K562 (cell line): ENCODE data around the gene NPR2. TPM values are rescaled to one million over a fixed set of nuclear protein-coding genes. Genes with fewer than 3 reads are reported as not detected.

Experiments used
- BRD9 ChIP-seq: fragments of 450-650 bp; IDR thresholded peaks from 2 replicates; pipeline ENCODE4 v1.6.1; 2018; ENCODE audit warnings: low read depth; ENCODE audit not compliant: partially characterized antibody
- ELF1 ChIP-seq: fragments of 200-800 bp; sonication (Bioruptor generic); IDR thresholded peaks from 2 replicates; pipeline ENCODE4 v1.6.1; 2016; ENCODE audit warnings: missing genetic modification characterization, missing compliant biosample characterization
- ERF ChIP-seq: fragments of 450-650 bp; formaldehyde crosslinking; IDR thresholded peaks from 2 replicates; pipeline ENCODE4 v1.4.0; 2020; ENCODE audit warnings: mild to moderate bottlenecking, mixed read lengths
- GATAD2B ChIP-seq: fragments of 450-650 bp; IDR thresholded peaks from 2 replicates; pipeline ENCODE4 v1.6.1; 2017; ENCODE audit warnings: mild to moderate bottlenecking, borderline replicate concordance
- JUND ChIP-seq, 2 experiments: IDR thresholded peaks; 2 replicates in 1 of 2; 3 replicates in 1 of 2; pipeline ENCODE4 v1.6.1; 2011; ENCODE audit warnings: borderline replicate concordance in 2 of 2, low read depth in 2 of 2, low read length in 2 of 2, improper control_type of control experiment in 1 of 2, missing biosample characterization in 1 of 2, missing genetic modification characterization in 1 of 2, missing genetic modification reagents in 1 of 2
- MYBL2 ChIP-seq, 2 experiments: fragments of 450-650 bp in 1 of 2; sonication (generic) in 1 of 2; formaldehyde crosslinking in 1 of 2; IDR thresholded peaks; 2 replicates each; pipeline versions ENCODE4 v1.6.1 to v1.8.1; 2017 to 2022; ENCODE audit warnings: borderline replicate concordance in 1 of 2, inconsistent platforms in 1 of 2, low read depth in 1 of 2, mild to moderate bottlenecking in 1 of 2, missing genetic modification reagents in 1 of 2, moderate library complexity in 1 of 2
- NCOA2 ChIP-seq, 2 experiments: fragments of 450-650 bp; IDR thresholded peaks; 2 replicates each; pipeline ENCODE4 v1.6.1; 2018; ENCODE audit warnings: mild to moderate bottlenecking in 2 of 2, moderate library complexity in 1 of 2; ENCODE audit not compliant: partially characterized antibody in 2 of 2
- NR2F6 ChIP-seq: fragments of 450-650 bp; formaldehyde crosslinking; IDR thresholded peaks from 2 replicates; pipeline ENCODE4 v1.4.0; 2020; ENCODE audit warnings: mild to moderate bottlenecking
- PTBP1 ChIP-seq: fragments of 200-400 bp; formaldehyde crosslinking; IDR thresholded peaks from 2 replicates; pipeline ENCODE4 v1.6.1; 2017; ENCODE audit warnings: low read depth, low read length
- SMAD4 ChIP-seq: fragments of 250-450 bp; sonication (Bioruptor Pico); conservative IDR thresholded peaks from 2 replicates; pipeline ENCODE4 v1.8.0; 2021; ENCODE audit warnings: inconsistent platforms, mild to moderate bottlenecking, moderate library complexity
- SRSF9 ChIP-seq: fragments of 200-400 bp; formaldehyde crosslinking; IDR thresholded peaks from 2 replicates; pipeline ENCODE4 v1.6.1; 2017; ENCODE audit warnings: low read depth, low read length, borderline replicate concordance
- TOE1 ChIP-seq, 2 experiments: fragments of 450-650 bp in 1 of 2; sonication (generic) in 1 of 2; formaldehyde crosslinking in 1 of 2; IDR thresholded peaks; 2 replicates each; pipeline versions ENCODE4 v1.7.1 to v1.8.0; 2016 to 2022; ENCODE audit warnings: borderline replicate concordance in 2 of 2, mild to moderate bottlenecking in 2 of 2, antibody characterized with exemption in 1 of 2, inconsistent platforms in 1 of 2, low read depth in 1 of 2, missing genetic modification reagents in 1 of 2, moderate library complexity in 1 of 2
- ZNF146 ChIP-seq: IDR thresholded peaks from one replicate; pipeline ENCODE4 v1.6.1; 2018; ENCODE audit warnings: missing compliant biosample characterization; ENCODE audit not compliant: unreplicated experiment
- ZNF263 ChIP-seq: sonication (generic); formaldehyde crosslinking; IDR thresholded peaks from 2 replicates; pipeline ENCODE4 v1.8.0; 2022; ENCODE audit warnings: mild to moderate bottlenecking, missing genetic modification reagents, borderline replicate concordance
- ZNF444 ChIP-seq: fragments of 250-450 bp; sonication (Bioruptor Pico); IDR thresholded peaks from 2 replicates; pipeline ENCODE4 v1.4.0; 2020; ENCODE audit warnings: mild to moderate bottlenecking, moderate library complexity
- ZNF586 ChIP-seq: fragments of 450-650 bp; formaldehyde crosslinking; conservative IDR thresholded peaks from 2 replicates; pipeline ENCODE4 v1.4.0; 2020; ENCODE audit warnings: mild to moderate bottlenecking, moderate library complexity
- ZNF785 ChIP-seq: fragments of 250-450 bp; sonication (Bioruptor Pico); IDR thresholded peaks from 2 replicates; pipeline ENCODE4 v1.4.0; 2020; ENCODE audit warnings: mild to moderate bottlenecking
- polyA plus RNA-seq, 8 experiments: library from polyadenylated mRNA; depleted of rRNA in 4 of 8; stranded (reverse) in 5 of 8; unstranded in 3 of 8; fragments of >200 nt; fragmentation: Nextera tagmentation in 2 of 8; fragmentation: Illumina TruSeq in 1 of 8; extraction: Ambion mirVana in 2 of 8; extraction: Trizol in 1 of 8; gene quantifications; 2 replicates each; pipeline versions ENCODE4 v1.2.1 to v1.2.3, GENCODE V29; 2011 to 2014; ENCODE audit warnings: inconsistent platforms in 1 of 8, missing spikeins in 1 of 8
- total RNA-seq, 7 experiments: library from RNA; depleted of rRNA in 6 of 7; stranded (reverse); fragments of >200 nt in 6 of 7; fragmentation: Illumina TruSeq in 2 of 7; extraction: Trizol in 2 of 7; gene quantifications; 2 replicates each; pipeline versions ENCODE4 v1.2.1 to v1.2.3, GENCODE V29; 2011 to 2021; ENCODE audit warnings: low replicate concordance in 1 of 7
- TF ChIP-seq, protein P1 (sequence below): sonication (generic); formaldehyde crosslinking; IDR thresholded peaks from 2 replicates; pipeline ENCODE4 v1.8.0; 2022; ENCODE audit warnings: mild to moderate bottlenecking, missing genetic modification reagents
- TF ChIP-seq, protein P2 (sequence below), 2 experiments: fragments of 450-650 bp in 1 of 2; sonication (generic) in 1 of 2; formaldehyde crosslinking; conservative IDR thresholded peaks; 2 replicates each; pipeline versions ENCODE4 v1.4.0 to v1.8.1; 2020 to 2022; ENCODE audit warnings: mild to moderate bottlenecking in 1 of 2, missing genetic modification reagents in 1 of 2
- TF ChIP-seq, protein P3 (sequence below): fragments of 250-450 bp; sonication (Bioruptor Pico); IDR thresholded peaks from 2 replicates; pipeline ENCODE4 v1.8.0; 2022; ENCODE audit warnings: inconsistent platforms

NPR2 gene
- total and polyA plus RNA-seq, 9 of the 15 experiments (the other 6 are each of a cell fraction or from before 2014, with no cell fraction given): 2.4 to 12.9 (median 6.0) TPM

DNA sequence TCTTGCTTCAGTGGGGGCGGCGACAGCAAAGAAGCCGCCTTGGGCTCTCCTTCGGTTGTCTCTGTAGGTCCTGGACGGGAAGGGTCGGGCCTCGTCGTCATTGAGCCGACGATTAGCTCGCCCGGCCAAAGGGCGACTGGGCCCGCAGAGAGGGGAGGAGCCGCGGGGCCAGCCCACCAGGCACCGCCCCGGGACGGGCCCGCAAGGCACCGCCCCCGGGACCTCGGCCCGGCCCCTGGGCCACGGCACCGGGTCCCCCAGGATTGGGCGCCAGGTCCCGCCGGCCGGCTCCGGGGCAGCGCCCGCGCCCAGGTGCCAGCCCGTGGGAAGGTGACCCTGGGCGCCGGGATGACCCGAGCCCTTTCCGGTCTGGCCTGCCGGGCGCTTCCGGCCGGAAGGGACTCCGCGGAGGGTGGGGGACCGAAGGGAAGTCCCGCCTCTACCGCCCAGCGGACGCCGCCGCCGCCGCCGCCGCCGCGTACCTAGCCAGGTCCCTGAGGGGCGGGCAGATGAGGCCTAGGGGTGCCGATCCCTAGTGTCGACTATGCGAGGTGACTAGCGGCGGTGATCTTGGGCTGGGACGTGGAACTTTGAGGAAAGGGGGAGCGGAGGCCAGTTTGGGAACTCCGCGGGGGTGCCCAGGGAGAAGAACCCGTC, 42.4 kb upstream of the NPR2 start, which contains the start of the genes GBA2 and RGP1 (continued):
- TF ChIP-seq ERF (CRISPR knock-in tag) (no peak), NR2F6 (CRISPR knock-in tag) (no peak), BRD9 (no peak), ZNF785 (CRISPR knock-in tag) (no peak), NCOA2 (IDR thresholded peaks at IDR 0.05; ENCODE audit: partially characterized antibody in 2 of 2) (no peak), GATAD2B (peak; percentile 91; the same call in 1 of the 2 replicates), PTBP1 (no peak), ZNF444 (CRISPR knock-in tag) (no peak), MYBL2 (IDR thresholded peaks at IDR 0.05; ENCODE audit: low read depth) (no peak), MYBL2 (CRISPR knock-in tag; IDR thresholded peaks at IDR 0.05; ENCODE audit: borderline replicate concordance) (no peak), JUND (IDR thresholded peaks at IDR 0.05; ENCODE audit: borderline replicate concordance, low read depth, low read length) (no peak), JUND (tag; IDR thresholded peaks at IDR 0.05; ENCODE audit: borderline replicate concordance, low read depth, low read length) (no peak), SRSF9 (no peak), SMAD4 (CRISPR knock-in tag) (peak; percentile 70), ZNF586 (CRISPR knock-in tag) (no peak), ZNF146 (CRISPR knock-in tag) (no peak), TOE1 (IDR thresholded peaks at IDR 0.05; ENCODE audit: borderline replicate concordance) (no peak), TOE1 (CRISPR knock-in tag; IDR thresholded peaks at IDR 0.05; ENCODE audit: borderline replicate concordance, low read depth) (no peak), ZNF263 (CRISPR knock-in tag) (no peak), ELF1 (tag) (peak; percentile 72)
- TF ChIP-seq, protein P1, sequence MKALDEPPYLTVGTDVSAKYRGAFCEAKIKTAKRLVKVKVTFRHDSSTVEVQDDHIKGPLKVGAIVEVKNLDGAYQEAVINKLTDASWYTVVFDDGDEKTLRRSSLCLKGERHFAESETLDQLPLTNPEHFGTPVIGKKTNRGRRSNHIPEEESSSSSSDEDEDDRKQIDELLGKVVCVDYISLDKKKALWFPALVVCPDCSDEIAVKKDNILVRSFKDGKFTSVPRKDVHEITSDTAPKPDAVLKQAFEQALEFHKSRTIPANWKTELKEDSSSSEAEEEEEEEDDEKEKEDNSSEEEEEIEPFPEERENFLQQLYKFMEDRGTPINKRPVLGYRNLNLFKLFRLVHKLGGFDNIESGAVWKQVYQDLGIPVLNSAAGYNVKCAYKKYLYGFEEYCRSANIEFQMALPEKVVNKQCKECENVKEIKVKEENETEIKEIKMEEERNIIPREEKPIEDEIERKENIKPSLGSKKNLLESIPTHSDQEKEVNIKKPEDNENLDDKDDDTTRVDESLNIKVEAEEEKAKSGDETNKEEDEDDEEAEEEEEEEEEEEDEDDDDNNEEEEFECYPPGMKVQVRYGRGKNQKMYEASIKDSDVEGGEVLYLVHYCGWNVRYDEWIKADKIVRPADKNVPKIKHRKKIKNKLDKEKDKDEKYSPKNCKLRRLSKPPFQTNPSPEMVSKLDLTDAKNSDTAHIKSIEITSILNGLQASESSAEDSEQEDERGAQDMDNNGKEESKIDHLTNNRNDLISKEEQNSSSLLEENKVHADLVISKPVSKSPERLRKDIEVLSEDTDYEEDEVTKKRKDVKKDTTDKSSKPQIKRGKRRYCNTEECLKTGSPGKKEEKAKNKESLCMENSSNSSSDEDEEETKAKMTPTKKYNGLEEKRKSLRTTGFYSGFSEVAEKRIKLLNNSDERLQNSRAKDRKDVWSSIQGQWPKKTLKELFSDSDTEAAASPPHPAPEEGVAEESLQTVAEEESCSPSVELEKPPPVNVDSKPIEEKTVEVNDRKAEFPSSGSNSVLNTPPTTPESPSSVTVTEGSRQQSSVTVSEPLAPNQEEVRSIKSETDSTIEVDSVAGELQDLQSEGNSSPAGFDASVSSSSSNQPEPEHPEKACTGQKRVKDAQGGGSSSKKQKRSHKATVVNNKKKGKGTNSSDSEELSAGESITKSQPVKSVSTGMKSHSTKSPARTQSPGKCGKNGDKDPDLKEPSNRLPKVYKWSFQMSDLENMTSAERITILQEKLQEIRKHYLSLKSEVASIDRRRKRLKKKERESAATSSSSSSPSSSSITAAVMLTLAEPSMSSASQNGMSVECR (CRISPR knock-in tag): peak; percentile 44; the same call in 1 of the 2 replicates
- TF ChIP-seq, protein P2, sequence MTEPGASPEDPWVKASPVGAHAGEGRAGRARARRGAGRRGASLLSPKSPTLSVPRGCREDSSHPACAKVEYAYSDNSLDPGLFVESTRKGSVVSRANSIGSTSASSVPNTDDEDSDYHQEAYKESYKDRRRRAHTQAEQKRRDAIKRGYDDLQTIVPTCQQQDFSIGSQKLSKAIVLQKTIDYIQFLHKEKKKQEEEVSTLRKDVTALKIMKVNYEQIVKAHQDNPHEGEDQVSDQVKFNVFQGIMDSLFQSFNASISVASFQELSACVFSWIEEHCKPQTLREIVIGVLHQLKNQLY (CRISPR knock-in tag; conservative IDR thresholded peaks at IDR 0.05): no peak
- TF ChIP-seq, protein P3, sequence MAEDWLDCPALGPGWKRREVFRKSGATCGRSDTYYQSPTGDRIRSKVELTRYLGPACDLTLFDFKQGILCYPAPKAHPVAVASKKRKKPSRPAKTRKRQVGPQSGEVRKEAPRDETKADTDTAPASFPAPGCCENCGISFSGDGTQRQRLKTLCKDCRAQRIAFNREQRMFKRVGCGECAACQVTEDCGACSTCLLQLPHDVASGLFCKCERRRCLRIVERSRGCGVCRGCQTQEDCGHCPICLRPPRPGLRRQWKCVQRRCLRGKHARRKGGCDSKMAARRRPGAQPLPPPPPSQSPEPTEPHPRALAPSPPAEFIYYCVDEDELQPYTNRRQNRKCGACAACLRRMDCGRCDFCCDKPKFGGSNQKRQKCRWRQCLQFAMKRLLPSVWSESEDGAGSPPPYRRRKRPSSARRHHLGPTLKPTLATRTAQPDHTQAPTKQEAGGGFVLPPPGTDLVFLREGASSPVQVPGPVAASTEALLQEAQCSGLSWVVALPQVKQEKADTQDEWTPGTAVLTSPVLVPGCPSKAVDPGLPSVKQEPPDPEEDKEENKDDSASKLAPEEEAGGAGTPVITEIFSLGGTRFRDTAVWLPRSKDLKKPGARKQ (CRISPR knock-in tag): no peak
